Natural killer cell treated with Interleukin-12 subunit alpha and Interleukin-12 subunit beta and Interleukin-15 and Interleukin-18, amount 100 ng/mL, for 72 hours (primary cell): ENCODE results near the gene KIRREL3. TPM values are rescaled to one million over a fixed set of nuclear protein-coding genes. Genes with fewer than 3 reads are reported as not detected.

Source experiments
- ATAC-seq, 2 donors: fragments of 150-1000 bp; cut with Tn5 transposase in 1 of 2; sonication (Bioruptor Pico), chemical (Tn5 transposase) in 1 of 2; 2 replicates each; pipeline ENCODE4 v1.10.0; 2021
- DNase-seq: peaks from one replicate; pipeline ENCODE4 v3.0.0; 2022; ENCODE audit warnings: low spot score
- H3K27ac Mint-ChIP-seq, 2 donors: 1 replicate in 1 of 2; 2 replicates in 1 of 2; pipeline ENCODE4 v1.8.0; 2022; ENCODE audit warnings: mixed read lengths in 2 of 2, mild to moderate bottlenecking in 1 of 2, moderate library complexity in 1 of 2
- H3K27me3 Mint-ChIP-seq, 2 donors: 1 replicate in 1 of 2; 2 replicates in 1 of 2; pipeline ENCODE4 v1.8.0; 2022; ENCODE audit warnings: mixed read lengths in 2 of 2
- H3K36me3 Mint-ChIP-seq: one replicate; pipeline ENCODE4 v1.8.0; 2022; ENCODE audit warnings: mixed read lengths
- H3K4me1 Mint-ChIP-seq, 2 donors: 1 replicate in 1 of 2; 2 replicates in 1 of 2; pipeline ENCODE4 v1.8.0; 2022; ENCODE audit warnings: low read depth in 2 of 2, mixed read lengths in 2 of 2, mild to moderate bottlenecking in 1 of 2
- H3K4me3 Mint-ChIP-seq: one replicate; pipeline ENCODE4 v1.8.0; 2022; ENCODE audit warnings: mixed read lengths
- H3K9me3 Mint-ChIP-seq: 2 replicates; pipeline ENCODE4 v1.8.0; 2022; ENCODE audit warnings: mixed read lengths
- total RNA-seq, 2 donors: library from RNA; stranded (reverse); gene quantifications; one replicate each; pipeline ENCODE4 v1.2.3, GENCODE V29; 2022

KIRREL3 gene
- total RNA-seq, 2 donors from 2014 or later, result not detected

DNA sequence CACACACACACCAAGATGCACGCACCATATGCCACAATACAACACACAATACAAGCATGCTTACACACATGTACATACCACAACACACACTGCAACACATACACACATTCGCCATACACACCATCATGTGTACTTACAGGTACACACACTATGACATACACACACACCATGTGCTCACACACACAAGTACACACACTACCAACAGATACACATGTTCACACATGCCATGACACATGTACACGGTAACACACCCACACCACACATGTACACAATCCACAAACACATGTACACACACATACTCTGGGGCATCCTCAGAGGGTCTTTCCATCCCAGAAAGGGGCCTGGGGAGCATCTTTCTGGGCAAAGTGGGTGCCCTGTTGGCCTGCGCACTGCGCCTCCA lies 562.8 kb downstream of the KIRREL3 start:
- H3K9me3 Mint-ChIP-seq, result no peaks in the 10 kb centered on the region
- H3K27me3 Mint-ChIP-seq, result no peaks in the 10 kb centered on the region
- peaks cover 0 to 7% of the 10 kb centered on the region in 2 donors for H3K4me1 Mint-ChIP-seq
- no peak overlapping the region for H3K4me3 Mint-ChIP-seq
- no peaks in the 10 kb centered on the region for H3K36me3 Mint-ChIP-seq
- ATAC-seq, result no peak
- H3K27ac Mint-ChIP-seq, result no peak overlapping the region
- no peak for DNase-seq

DNA sequence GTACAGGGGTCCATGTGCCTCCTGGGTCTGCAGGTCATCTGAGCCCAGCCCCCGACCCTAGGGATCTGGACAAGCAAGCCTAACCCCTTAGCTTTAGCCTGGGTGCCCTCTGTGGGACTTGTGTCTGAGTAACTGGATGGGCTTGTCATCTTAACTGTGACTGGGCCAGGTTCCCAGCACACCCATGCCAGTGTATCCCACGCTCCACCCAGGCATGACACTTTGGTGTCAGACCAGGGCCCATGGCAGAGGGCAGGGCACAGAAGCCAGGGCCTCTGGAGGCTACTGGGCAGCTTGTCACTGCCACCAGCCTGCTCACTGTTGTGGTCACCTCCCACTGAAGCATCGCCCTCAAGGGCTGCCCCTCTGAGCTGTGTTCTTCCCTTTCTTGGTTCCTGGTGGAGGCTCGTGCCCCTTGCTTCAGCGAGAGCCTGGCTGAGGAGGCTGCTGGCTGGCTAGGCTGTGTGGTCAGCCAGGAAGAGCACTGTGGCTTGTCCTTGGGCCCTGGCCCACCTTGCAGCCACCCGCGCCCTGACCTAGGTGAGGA lies 564.3 kb downstream of the KIRREL3 start:
- no peaks in the 10 kb centered on the region for H3K9me3 Mint-ChIP-seq
- no peaks in the 10 kb centered on the region for H3K27me3 Mint-ChIP-seq
- H3K4me3 Mint-ChIP-seq, result no peak overlapping the region
- DNase-seq (no peak), ATAC-seq (no peak)
- H3K27ac Mint-ChIP-seq, result no peak overlapping the region
- peaks cover 0 to 7% of the 10 kb centered on the region in 2 donors for H3K4me1 Mint-ChIP-seq
- H3K36me3 Mint-ChIP-seq, result no peaks in the 10 kb centered on the region

DNA sequence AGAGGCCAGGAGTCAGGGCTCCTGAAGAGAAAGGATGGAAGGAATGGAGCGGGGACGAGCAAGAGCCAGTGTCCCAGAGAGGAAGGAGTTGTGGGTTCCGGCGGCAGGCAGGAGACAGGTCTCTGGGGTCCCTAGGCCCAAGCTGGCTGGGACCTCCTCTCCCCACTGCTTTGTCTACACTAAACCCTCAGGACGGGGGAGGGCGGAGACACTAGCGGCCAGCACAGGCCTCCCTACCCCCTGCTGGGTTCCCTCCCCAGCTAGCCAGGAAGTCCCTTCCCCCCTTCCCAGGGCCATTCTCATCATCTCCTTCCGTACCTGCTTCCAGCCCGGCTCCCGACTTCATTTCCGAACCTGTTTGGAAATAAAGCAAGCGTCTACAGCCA lies 565.6 kb downstream of the KIRREL3 start:
- H3K27me3 Mint-ChIP-seq, result no peaks in the 10 kb centered on the region
- H3K4me3 Mint-ChIP-seq, result no peak overlapping the region
- H3K36me3 Mint-ChIP-seq, result no peaks in the 10 kb centered on the region
- H3K9me3 Mint-ChIP-seq, result no peaks in the 10 kb centered on the region
- ATAC-seq, result no peak
- no peak for DNase-seq
- H3K4me1 Mint-ChIP-seq, result no peaks in the 10 kb centered on the region
- no peak overlapping the region for H3K27ac Mint-ChIP-seq

DNA sequence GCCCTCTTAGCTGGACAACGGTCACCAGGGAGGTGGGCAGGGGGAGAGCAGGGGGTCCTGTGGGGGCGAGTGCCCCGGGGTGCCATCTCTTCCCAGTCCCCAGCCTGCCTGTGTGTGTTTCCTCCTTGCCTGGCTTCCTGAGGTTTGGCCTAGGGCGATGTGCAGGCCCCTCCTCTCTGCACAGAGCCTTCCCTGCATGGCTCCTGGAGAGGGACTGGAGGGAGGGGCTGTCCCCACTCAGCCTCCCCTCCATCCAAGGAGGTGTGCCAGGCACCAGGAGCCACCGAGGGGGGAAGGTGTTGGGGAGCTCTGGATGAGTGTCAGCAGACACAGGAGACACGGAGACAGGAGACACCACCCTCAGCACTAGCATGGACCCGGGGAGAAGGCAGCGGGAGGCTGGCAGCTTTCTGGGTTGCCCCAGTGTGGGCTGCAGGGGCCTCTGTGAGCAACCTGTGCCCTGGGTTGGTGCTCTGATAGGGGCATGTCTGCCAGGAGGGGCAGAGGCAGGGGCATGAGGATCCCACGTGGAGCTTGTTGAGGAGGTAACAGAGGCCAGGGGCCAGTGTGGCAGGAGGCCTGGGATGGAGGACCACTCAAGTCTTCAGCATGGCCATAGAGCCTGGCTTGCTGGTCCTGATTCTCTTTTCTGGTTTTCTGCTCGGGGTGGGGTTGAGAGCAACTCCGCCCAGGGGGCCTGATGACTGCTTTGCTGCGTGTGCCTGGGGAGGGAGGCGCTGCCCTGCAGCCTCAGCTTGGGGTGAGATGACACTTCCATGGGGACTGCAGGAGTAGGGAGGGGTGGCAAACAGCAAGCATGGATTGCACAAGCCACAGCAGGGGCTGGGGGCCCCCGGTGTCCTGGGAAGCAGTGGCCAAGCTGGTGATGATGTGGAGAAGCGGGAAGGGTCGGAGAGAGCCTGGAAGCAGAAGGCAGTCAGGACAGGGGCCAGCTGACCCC lies 566.3 kb downstream of the KIRREL3 start:
- H3K36me3 Mint-ChIP-seq, result no peaks in the 10 kb centered on the region
- ATAC-seq, result no peak
- no peak overlapping the region for H3K27ac Mint-ChIP-seq

DNA sequence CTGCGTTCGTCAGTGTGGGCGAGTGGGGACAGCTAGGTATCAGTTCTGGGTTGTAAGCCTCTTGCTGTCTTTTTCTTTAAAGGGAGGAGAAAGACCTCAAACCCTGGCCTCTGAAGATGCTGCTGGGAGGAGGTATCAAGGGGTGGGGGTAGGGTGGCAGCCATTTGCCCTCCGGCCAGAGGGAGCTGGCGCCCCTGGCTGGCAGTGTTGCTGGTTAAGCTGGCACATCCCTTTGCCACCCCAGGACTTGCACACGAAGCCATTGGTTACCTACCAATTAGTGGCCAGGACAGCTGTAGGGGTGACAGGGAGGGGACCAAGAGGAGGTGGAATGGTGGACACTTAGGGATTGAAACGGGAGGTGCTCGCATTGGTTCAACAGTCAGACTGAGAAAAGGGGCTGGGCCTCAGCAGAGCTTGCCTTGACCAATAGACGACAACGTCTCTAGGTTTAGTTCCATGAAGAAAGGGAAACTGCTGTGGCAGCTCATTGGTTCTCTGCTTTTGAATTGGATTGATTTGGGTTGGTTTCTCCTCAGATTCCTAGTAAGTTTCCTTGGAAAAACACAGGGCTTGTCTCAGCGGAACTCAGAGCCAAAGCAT lies 567.2 kb downstream of the KIRREL3 start:
- no peaks in the 10 kb centered on the region for H3K36me3 Mint-ChIP-seq
- no peaks in the 10 kb centered on the region for H3K4me1 Mint-ChIP-seq
- no peaks in the 10 kb centered on the region for H3K27me3 Mint-ChIP-seq
- DNase-seq (no peak), ATAC-seq (no peak)
- no peaks in the 10 kb centered on the region for H3K9me3 Mint-ChIP-seq
- H3K4me3 Mint-ChIP-seq, result no peak overlapping the region
- H3K27ac Mint-ChIP-seq, result no peak overlapping the region

More for the DNA sequence above, 566.3 kb downstream of the KIRREL3 start:
- no peaks in the 10 kb centered on the region for H3K9me3 Mint-ChIP-seq
- H3K27me3 Mint-ChIP-seq, result no peaks in the 10 kb centered on the region
- no peak overlapping the region for H3K4me3 Mint-ChIP-seq
- DNase-seq, result no peak
- H3K4me1 Mint-ChIP-seq, result no peaks in the 10 kb centered on the region

DNA sequence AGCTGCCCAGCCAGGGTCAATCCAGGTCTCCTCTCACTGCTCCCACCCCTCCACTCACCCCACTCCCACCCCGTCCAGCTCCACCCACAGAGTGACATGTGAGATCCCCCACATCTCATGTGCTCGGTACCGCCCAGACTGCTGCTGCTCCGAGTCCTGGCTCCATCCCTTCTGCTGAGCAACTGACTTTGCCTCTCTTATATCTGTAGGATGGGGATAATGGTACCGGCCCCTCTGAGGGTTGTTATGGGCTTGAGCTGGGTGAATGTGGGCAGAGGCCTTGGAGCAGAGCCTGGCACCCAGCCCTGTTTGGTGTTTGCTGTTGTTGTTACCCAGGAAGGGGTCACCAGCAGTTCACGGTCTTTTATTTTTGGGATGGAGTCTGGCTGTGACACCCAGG lies 568.0 kb downstream of the KIRREL3 start:
- no peak for DNase-seq
- peaks cover 6 to 7% of the 10 kb centered on the region in 2 donors for H3K4me1 Mint-ChIP-seq
- H3K9me3 Mint-ChIP-seq, result no peaks in the 10 kb centered on the region
- no peaks in the 10 kb centered on the region for H3K36me3 Mint-ChIP-seq
- H3K4me3 Mint-ChIP-seq, result no peak overlapping the region
- no peak for ATAC-seq
- no peak overlapping the region for H3K27ac Mint-ChIP-seq
- no peaks in the 10 kb centered on the region for H3K27me3 Mint-ChIP-seq

DNA sequence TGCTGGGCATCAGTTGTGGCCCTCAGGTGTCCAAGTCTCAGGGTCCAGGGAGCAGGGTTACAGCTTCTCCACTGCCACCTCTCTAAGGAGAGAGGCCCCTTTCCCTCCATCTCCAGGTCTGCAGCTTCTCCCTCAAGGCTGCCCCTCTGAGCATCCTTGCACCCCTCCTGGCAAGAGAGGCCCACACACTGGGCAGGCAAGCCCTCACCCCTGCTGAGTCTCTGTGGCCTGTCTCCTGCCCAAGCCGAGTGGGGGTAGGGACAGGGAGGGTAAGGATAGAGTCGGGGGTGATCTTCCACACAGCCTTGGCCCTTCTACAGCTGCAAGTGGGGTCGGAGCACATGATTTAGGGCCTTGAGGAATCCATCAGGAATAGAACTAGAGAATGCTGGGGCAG lies 568.5 kb downstream of the KIRREL3 start:
- no peaks in the 10 kb centered on the region for H3K9me3 Mint-ChIP-seq
- H3K27ac Mint-ChIP-seq, result no peak overlapping the region
- no peaks in the 10 kb centered on the region for H3K27me3 Mint-ChIP-seq
- H3K36me3 Mint-ChIP-seq, result no peaks in the 10 kb centered on the region
- DNase-seq, result no peak
- ATAC-seq, result no peak
- peaks cover 11% of the 10 kb centered on the region in 2 donors for H3K4me1 Mint-ChIP-seq
- no peak overlapping the region for H3K4me3 Mint-ChIP-seq

DNA sequence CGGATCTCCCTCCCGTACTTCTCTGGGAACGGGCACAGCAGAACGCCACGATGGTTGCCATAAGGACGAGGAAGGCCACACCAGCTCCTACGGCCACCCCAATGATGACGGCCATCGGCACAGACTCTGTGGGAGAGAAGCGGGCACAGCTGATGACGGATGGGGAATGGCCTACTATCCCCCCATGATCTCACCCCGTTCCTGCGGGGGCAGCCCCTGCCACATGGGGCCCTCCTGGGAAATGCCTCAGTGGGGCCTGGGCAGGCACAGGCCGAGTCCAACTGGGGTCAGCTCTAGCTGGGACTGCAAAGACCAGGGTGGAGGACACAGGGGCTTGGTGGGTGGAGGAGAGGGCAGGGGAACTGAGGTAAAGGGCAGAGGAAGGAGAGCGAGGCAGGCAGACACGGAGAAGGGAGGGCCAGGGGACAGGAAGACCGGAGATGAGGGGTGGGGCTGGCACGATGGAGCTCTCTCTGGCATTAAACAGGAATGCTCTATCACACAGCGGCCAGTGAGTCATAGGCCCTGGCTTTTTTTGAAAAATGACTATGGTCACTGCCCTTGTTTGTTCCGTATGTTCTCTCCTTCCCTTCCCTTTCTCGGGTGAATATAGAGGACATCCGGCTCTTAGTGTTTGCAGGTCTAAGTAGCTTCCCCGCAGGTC lies 569.0 kb downstream of the KIRREL3 start:
- ATAC-seq, result no peak

DNA sequence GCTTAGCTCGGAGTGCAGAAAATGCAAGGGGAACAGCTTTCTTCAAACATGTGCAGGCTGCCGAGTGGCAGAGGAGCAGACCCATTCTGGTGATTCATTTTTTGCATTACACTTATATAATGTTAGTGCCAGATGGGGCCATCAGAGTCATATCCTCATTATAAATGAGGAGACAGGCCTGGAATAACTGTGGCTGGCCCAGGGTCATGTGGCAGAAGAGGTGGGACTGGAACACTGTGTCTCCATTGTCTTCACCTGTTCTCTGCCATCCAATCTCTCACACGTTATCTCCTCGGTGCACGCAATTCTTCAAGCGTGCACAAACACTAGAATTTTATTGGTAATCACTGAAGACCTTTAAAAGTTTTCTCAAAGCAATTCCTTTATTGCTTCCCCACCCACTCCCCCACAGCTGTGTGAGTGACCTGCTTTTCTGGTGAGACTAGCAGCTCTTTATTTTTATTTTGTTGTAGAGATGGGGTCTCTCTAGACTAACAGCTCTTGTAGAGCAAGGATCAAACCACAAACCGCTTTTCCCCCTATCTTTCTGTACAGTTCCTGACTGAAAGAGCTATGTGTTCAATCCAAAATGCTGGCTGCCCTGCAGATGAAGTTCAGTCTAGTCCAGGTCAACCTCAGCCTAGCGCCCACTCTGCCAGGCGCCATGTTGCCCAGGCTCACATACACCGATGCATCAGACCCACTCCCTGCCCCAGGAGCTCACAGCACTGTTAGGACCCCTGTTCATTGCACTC lies 569.8 kb downstream of the KIRREL3 start:
- Mint-ChIP-seq H3K9me3 (no peaks in the 10 kb centered on the region), H3K4me1 (peaks cover 17% of the 10 kb centered on the region in 2 donors), H3K27ac (no peak overlapping the region), H3K4me3 (no peak overlapping the region), H3K27me3 (no peaks in the 10 kb centered on the region), H3K36me3 (no peaks in the 10 kb centered on the region)
- DNase-seq (no peak), ATAC-seq (no peak)

More for the DNA sequence above, 569.0 kb downstream of the KIRREL3 start:
- H3K27ac Mint-ChIP-seq, result no peak overlapping the region
- no peaks in the 10 kb centered on the region for H3K36me3 Mint-ChIP-seq
- H3K9me3 Mint-ChIP-seq, result no peaks in the 10 kb centered on the region
- H3K4me3 Mint-ChIP-seq, result no peak overlapping the region
- H3K4me1 Mint-ChIP-seq, result peaks cover 16 to 17% of the 10 kb centered on the region in 2 donors
- DNase-seq, result no peak
- H3K27me3 Mint-ChIP-seq, result no peaks in the 10 kb centered on the region

DNA sequence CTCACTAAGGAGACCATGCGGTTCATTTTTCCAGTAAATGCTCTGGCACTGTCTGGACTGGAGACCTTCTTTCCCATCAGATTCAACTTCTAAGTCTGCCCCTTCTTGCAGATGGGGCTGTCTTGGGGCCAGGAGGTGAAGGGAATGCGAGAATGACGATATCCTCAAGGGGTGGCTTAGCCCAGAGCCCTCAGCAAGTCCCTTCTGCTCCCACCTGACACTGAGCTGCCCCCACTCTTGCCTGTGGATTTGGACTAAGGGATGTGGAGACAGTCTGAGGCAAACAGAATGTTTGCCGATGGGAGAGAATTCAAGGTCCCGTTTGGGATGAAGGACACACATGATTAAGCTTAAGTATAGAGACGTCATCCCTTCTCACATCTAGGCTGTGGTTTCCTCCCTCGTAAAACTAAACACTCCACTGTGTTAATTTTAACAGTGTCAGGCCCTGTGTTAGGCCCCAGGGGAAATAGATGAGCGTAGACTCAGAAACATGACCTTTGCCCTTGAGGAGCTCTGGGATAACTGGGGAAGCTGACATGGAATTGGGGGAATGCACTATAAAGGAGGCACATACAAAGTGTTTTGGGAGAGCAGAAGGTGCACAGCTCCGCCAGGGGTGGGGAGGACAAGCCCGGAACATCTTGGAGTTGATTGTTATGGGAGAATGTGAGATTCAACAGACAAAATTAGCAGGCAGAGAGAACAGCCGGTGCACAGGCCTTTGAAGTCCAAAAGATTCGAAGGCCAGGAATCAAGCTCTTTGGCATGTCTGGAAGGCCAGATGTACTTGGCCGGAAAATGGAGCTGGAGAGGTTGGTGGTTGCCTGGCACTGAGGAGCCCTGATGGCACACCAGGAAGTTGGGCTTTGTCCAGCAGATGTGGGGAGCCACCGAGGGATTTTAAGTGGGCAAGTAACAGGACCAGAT lies 573.5 kb downstream of the KIRREL3 start:
- no peak for DNase-seq
- peak overlapping the region; percentile 72 to 81 for H3K27ac Mint-ChIP-seq
- H3K4me3 Mint-ChIP-seq, result peak overlapping the region; percentile 67
- peak; percentile 48 to 65 for ATAC-seq
- H3K9me3 Mint-ChIP-seq, result no peaks in the 10 kb centered on the region
- no peaks in the 10 kb centered on the region for H3K27me3 Mint-ChIP-seq
- H3K4me1 Mint-ChIP-seq, result peaks cover 17% of the 10 kb centered on the region in 2 donors
- no peaks in the 10 kb centered on the region for H3K36me3 Mint-ChIP-seq

DNA sequence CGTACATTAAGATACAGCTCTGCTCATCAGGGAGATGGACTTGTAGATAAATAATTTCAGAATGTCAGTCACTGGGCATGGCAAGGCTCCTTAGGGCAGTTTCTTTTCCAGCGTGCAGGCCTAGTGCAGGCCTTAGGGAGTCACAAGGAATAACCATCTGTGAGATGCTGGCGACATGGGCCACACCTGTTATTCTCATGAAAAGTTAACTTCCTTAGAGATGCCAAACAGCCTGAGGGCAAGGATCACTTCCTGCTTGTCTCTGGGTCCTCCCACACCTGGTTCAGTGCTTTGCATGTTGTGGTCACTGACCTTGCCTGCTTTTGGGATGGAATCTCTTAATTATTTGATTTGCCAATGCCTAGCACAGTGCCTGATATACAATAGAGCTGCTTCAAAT lies 574.5 kb downstream of the KIRREL3 start:
- Mint-ChIP-seq H3K27me3 (no peaks in the 10 kb centered on the region), H3K9me3 (no peaks in the 10 kb centered on the region), H3K4me3 (no peak overlapping the region), H3K27ac (peak overlapping the region in 1 of 2 donors; percentile 11), H3K36me3 (no peaks in the 10 kb centered on the region), H3K4me1 (peaks cover 17% of the 10 kb centered on the region in 2 donors)
- DNase-seq (no peak), ATAC-seq (no peak)

DNA sequence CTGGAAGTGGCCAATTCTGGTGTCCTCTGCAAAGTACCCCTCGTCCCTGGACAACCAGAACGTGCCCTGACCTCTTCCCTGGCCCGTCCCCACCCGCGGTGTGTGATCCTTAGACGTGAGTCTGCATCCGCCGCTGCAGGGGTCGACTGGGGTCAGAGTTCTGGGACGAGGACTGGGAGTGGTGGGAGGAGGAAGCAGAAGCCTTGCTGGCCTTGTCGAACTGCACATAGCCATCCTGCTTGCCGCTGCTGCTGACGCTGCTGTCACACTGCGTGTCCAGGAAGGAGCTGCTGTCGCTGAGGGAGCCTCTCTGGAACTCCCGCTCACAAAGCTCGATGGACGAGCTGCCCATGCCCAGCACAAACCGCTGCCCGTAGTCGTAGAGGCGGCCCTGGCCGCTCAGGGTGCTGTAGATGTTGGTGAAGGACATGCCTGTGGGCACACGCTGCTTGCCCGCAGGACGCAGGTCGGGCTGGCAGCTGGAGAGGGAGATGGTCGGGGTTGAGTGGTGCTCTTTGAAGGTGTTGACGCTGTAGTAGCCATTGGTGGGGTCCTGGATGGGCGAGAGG lies 576.0 kb downstream of the KIRREL3 start:
- Mint-ChIP-seq H3K9me3 (no peaks in the 10 kb centered on the region), H3K4me1 (peaks cover 21 to 23% of the 10 kb centered on the region in 2 donors), H3K4me3 (no peak overlapping the region), H3K36me3 (no peaks in the 10 kb centered on the region), H3K27me3 (no peaks in the 10 kb centered on the region), H3K27ac (peak overlapping the region in 1 of 2 donors; percentile 11)
- ATAC-seq (no peak), DNase-seq (no peak)
